ENCODE results near the gene NAP1L4. TPM values are rescaled to one million over a fixed set of nuclear protein-coding genes. Genes with fewer than 3 reads are reported as not detected.

The NAP1L4 gene
- total RNA-seq, 1 donor from 2014 or later: 184 TPM

GRCh38 chr11:2996976-2997375, 4.8 kb upstream of the NAP1L4 start:
- H3K4me3 Mint-ChIP-seq (ENCODE audit: low read depth): no peak overlapping the region

GRCh38 chr11:2995893-2996554, 3.9 kb upstream of the NAP1L4 start:
- Mint-ChIP-seq H3K36me3 (ENCODE audit: insufficient read depth) (peaks cover 8% of the 10 kb centered on the region), H3K4me1 (ENCODE audit: low read depth) (peaks cover under 1% of the 10 kb centered on the region), H3K4me3 (ENCODE audit: low read depth) (no peak overlapping the region), H3K27ac (no peak overlapping the region), H3K27me3 (no peaks in the 10 kb centered on the region), H3K9me3 (ENCODE audit: low read depth) (no peaks in the 10 kb centered on the region)
- TF ChIP-seq CTCF (IDR thresholded peaks at IDR 0.05; ENCODE audit: unreplicated experiment): no peak
- DNase-seq (ENCODE audit: low spot score, unreplicated experiment): no peak

More at GRCh38 chr11:2996976-2997375, 4.8 kb upstream of the NAP1L4 start:
- Mint-ChIP-seq H3K9me3 (ENCODE audit: low read depth) (no peaks in the 10 kb centered on the region), H3K27me3 (no peaks in the 10 kb centered on the region), H3K4me1 (ENCODE audit: low read depth) (no peaks in the 10 kb centered on the region), H3K36me3 (ENCODE audit: insufficient read depth) (peaks cover 12% of the 10 kb centered on the region), H3K27ac (no peak overlapping the region)
- TF ChIP-seq CTCF (IDR thresholded peaks at IDR 0.05; ENCODE audit: unreplicated experiment): no peak
- DNase-seq (ENCODE audit: low spot score, unreplicated experiment): no peak

- DNase-seq (ENCODE audit: low spot score, unreplicated experiment): no peak
- Mint-ChIP-seq H3K36me3 (ENCODE audit: insufficient read depth) (peaks cover 3% of the 10 kb centered on the region), H3K27ac (no peak overlapping the region), H3K9me3 (ENCODE audit: low read depth) (no peaks in the 10 kb centered on the region), H3K27me3 (no peaks in the 10 kb centered on the region), H3K4me1 (ENCODE audit: low read depth) (peaks cover 5% of the 10 kb centered on the region), H3K4me3 (ENCODE audit: low read depth) (no peak overlapping the region)
- no peak for TF ChIP-seq CTCF (IDR thresholded peaks at IDR 0.05; ENCODE audit: unreplicated experiment)
Measured at GRCh38 chr11:2995031-2995561, 3.0 kb upstream of the NAP1L4 start.

DNA sequence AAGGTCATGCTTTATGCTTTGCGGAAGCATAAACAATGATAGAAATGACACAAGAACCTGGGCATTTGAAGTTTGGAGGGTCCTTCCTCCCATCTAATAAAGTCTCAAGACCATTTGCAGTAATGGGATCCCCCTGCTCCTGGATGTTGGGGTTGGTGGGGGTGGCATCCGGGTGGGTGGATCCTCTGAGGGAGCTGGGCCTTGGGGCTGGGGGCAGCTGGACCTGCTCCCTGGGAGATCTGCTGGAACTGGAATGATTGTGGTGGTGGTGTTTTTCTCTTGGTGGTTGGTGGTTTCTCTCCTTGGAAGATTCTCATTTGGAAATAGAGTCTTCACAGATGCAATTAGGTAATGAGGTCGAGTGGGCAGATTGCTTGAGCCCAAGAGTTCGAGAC, 2.2 kb upstream of the NAP1L4 start:
- Mint-ChIP-seq H3K4me1 (ENCODE audit: low read depth) (peaks cover 11% of the 10 kb centered on the region), H3K4me3 (ENCODE audit: low read depth) (peak overlapping the region; percentile 40), H3K9me3 (ENCODE audit: low read depth) (no peaks in the 10 kb centered on the region), H3K27me3 (no peaks in the 10 kb centered on the region), H3K27ac (peak overlapping the region; percentile 37), H3K36me3 (ENCODE audit: insufficient read depth) (no peaks in the 10 kb centered on the region)
- no peak for DNase-seq (ENCODE audit: low spot score, unreplicated experiment)
- no peak for TF ChIP-seq CTCF (IDR thresholded peaks at IDR 0.05; ENCODE audit: unreplicated experiment)

DNA sequence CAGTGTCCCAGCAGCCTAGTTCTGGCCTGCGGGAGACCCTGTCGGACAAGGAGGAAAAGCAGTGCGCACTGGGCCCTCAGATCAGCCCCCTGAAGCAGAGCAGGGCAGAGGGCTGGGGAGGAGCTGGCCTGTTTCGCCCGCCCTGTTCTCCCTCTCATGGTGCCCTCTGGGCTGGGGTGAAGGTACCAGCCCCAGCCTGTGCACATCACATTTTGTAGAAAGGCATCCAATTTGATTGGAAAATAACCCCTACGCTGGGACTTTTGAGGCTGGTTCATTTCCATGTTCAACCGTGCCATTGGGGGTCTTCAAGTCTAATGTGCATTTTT, 832 bp upstream of the NAP1L4 start:
- H3K36me3 Mint-ChIP-seq (ENCODE audit: insufficient read depth): peaks cover 3% of the 10 kb centered on the region
- H3K27ac Mint-ChIP-seq: peak overlapping the region; percentile 99
- no peaks in the 10 kb centered on the region for H3K9me3 Mint-ChIP-seq (ENCODE audit: low read depth)
- H3K4me3 Mint-ChIP-seq (ENCODE audit: low read depth): peak overlapping the region; percentile 95
- H3K4me1 Mint-ChIP-seq (ENCODE audit: low read depth): peaks cover 24% of the 10 kb centered on the region
- TF ChIP-seq CTCF (IDR thresholded peaks at IDR 0.05; ENCODE audit: unreplicated experiment): no peak
- no peak for DNase-seq (ENCODE audit: low spot score, unreplicated experiment)
- H3K27me3 Mint-ChIP-seq: no peaks in the 10 kb centered on the region

All from progenitor cell of endocrine pancreas (in vitro differentiated cells).